ENCODE data around the gene IL7R.

Gene IL7R

GRCh38 chr5:35903631-35904203 lies 47.0 kb downstream of the IL7R start:
- no peak for TF ChIP-seq MAX (IDR thresholded peaks at IDR 0.05)
- no peak for TF ChIP-seq TAF1 (IDR thresholded peaks at IDR 0.05; ENCODE audit: low read depth)
- no peak for TF ChIP-seq TEAD4 (IDR thresholded peaks at IDR 0.05)
- no peak for TF ChIP-seq RAD21 (IDR thresholded peaks at IDR 0.05; ENCODE audit: low read depth)
- no peak for TF ChIP-seq CEBPB (IDR thresholded peaks at IDR 0.05)
- no peak for TF ChIP-seq USF1 (IDR thresholded peaks at IDR 0.05)

GRCh38 chr5:35904443-35905132 lies 47.9 kb downstream of the IL7R start:
- no peak for TF ChIP-seq ZBTB7A (IDR thresholded peaks at IDR 0.05; ENCODE audit: low read depth)

GRCh38 chr5:35908228-35908627 lies 51.5 kb downstream of the IL7R start:
- no peak for TF ChIP-seq TEAD4 (IDR thresholded peaks at IDR 0.05)

- TF ChIP-seq TCF12 (IDR thresholded peaks at IDR 0.05; ENCODE audit: low read depth) (no peak), MAX (IDR thresholded peaks at IDR 0.05) (no peak), ZBTB7A (IDR thresholded peaks at IDR 0.05; ENCODE audit: low read depth) (no peak), TEAD4 (IDR thresholded peaks at IDR 0.05) (no peak), CREB1 (IDR thresholded peaks at IDR 0.05; ENCODE audit: low read depth) (no peak), USF1 (IDR thresholded peaks at IDR 0.05) (no peak), CEBPB (IDR thresholded peaks at IDR 0.05) (no peak), RAD21 (IDR thresholded peaks at IDR 0.05; ENCODE audit: low read depth) (no peak), TAF1 (IDR thresholded peaks at IDR 0.05; ENCODE audit: low read depth) (no peak), EGR1 (IDR thresholded peaks at IDR 0.05) (no peak), FOXM1 (IDR thresholded peaks at IDR 0.05; ENCODE audit: borderline replicate concordance, low read depth) (no peak), EP300 (IDR thresholded peaks at IDR 0.05; ENCODE audit: borderline replicate concordance) (no peak), REST (IDR thresholded peaks at IDR 0.05; ENCODE audit: low read depth) (no peak), YY1 (IDR thresholded peaks at IDR 0.05; ENCODE audit: low read depth) (no peak), NFIC (IDR thresholded peaks at IDR 0.05) (no peak)
Measured at GRCh38 chr5:35908814-35909213, 52.1 kb downstream of the IL7R start.

- TF ChIP-seq MAX (IDR thresholded peaks at IDR 0.05), result no peak
- TF ChIP-seq EP300 (IDR thresholded peaks at IDR 0.05; ENCODE audit: borderline replicate concordance), result no peak
- no peak for TF ChIP-seq FOXM1 (IDR thresholded peaks at IDR 0.05; ENCODE audit: borderline replicate concordance, low read depth)
- TF ChIP-seq EGR1 (IDR thresholded peaks at IDR 0.05), result no peak
- TF ChIP-seq TCF12 (IDR thresholded peaks at IDR 0.05; ENCODE audit: low read depth), result no peak
- no peak for TF ChIP-seq TAF1 (IDR thresholded peaks at IDR 0.05; ENCODE audit: low read depth)
- no peak for TF ChIP-seq CREB1 (IDR thresholded peaks at IDR 0.05; ENCODE audit: low read depth)
- no peak for TF ChIP-seq RAD21 (IDR thresholded peaks at IDR 0.05; ENCODE audit: low read depth)
- TF ChIP-seq TEAD4 (IDR thresholded peaks at IDR 0.05), result no peak
- no peak for TF ChIP-seq NFIC (IDR thresholded peaks at IDR 0.05)
Measured at GRCh38 chr5:35919191-35919590, 62.5 kb downstream of the IL7R start.

GRCh38 chr5:35920890-35921289 lies 64.2 kb downstream of the IL7R start:
- no peak for TF ChIP-seq EP300 (IDR thresholded peaks at IDR 0.05; ENCODE audit: borderline replicate concordance)

- no peak for TF ChIP-seq RAD21 (IDR thresholded peaks at IDR 0.05; ENCODE audit: low read depth)
- TF ChIP-seq TAF1 (IDR thresholded peaks at IDR 0.05; ENCODE audit: low read depth), result no peak
- no peak for TF ChIP-seq MAX (IDR thresholded peaks at IDR 0.05)
- TF ChIP-seq EP300 (IDR thresholded peaks at IDR 0.05; ENCODE audit: borderline replicate concordance), result no peak
- TF ChIP-seq CEBPB (IDR thresholded peaks at IDR 0.05), result no peak
- no peak for TF ChIP-seq ZBTB7A (IDR thresholded peaks at IDR 0.05; ENCODE audit: low read depth)
- no peak for TF ChIP-seq USF1 (IDR thresholded peaks at IDR 0.05)
- no peak for TF ChIP-seq NFIC (IDR thresholded peaks at IDR 0.05)
- TF ChIP-seq EGR1 (IDR thresholded peaks at IDR 0.05), result no peak
- no peak for TF ChIP-seq CREB1 (IDR thresholded peaks at IDR 0.05; ENCODE audit: low read depth)
Measured at GRCh38 chr5:35921930-35922329, 65.2 kb downstream of the IL7R start.

Measured in Ishikawa (cell line).